Measurements from ENCODE around the gene TUG1. TPM values are rescaled to one million over a fixed set of nuclear protein-coding genes. Genes with fewer than 3 reads are reported as not detected.

Gene TUG1
- total RNA-seq = 10 to 100 TPM; 36.4 to 62.1 TPM

GRCh38 chr22:30968924-30969531 is at the start of gene TUG1:
TSS of gene TUG1 (plus strand) at chr22:30969265.
- ATAC-seq = peak; percentile 94 to 95
- Mint-ChIP-seq H3K36me3 (peaks cover 69 to 92% of the 10 kb centered on the region in 2 donors), H3K27ac (peak within 1 kb of the TSS; percentile 86 to 94), H3K9me3 (peaks cover 29 to 37% of the 10 kb centered on the region in 2 donors)
- peak; percentile 93 to 96 for DNase-seq (ENCODE audit: low spot score in 2 of 2)

- Mint-ChIP-seq H3K27ac (no peak overlapping the region), H3K36me3 (peaks cover 5 to 7% of the 10 kb centered on the region in 2 donors), H3K9me3 (no peaks in the 10 kb centered on the region)
- ATAC-seq = no peak
- no peak for DNase-seq (ENCODE audit: low spot score in 2 of 2)
These were observed 49.1 kb upstream of the TUG1 start for GRCh38 chr22:30919973-30920372.

- DNase-seq (ENCODE audit: low spot score in 2 of 2) = peak; percentile 75 to 88
- ATAC-seq = peak; percentile 81 to 83
- H3K27ac Mint-ChIP-seq = no peak overlapping the region
- peaks cover 5 to 7% of the 10 kb centered on the region in 2 donors for H3K36me3 Mint-ChIP-seq
- no peaks in the 10 kb centered on the region for H3K9me3 Mint-ChIP-seq
These were observed 48.7 kb upstream of the TUG1 start for GRCh38 chr22:30920407-30920806.

- peaks cover 5 to 7% of the 10 kb centered on the region in 2 donors for H3K36me3 Mint-ChIP-seq
- no peaks in the 10 kb centered on the region for H3K9me3 Mint-ChIP-seq
- ATAC-seq (peak in 1 of 2 donors; percentile 36), DNase-seq (ENCODE audit: low spot score in 2 of 2) (no peak)
- peak overlapping the region in 1 of 2 donors; percentile 76 for H3K27ac Mint-ChIP-seq
These were observed 48.0 kb upstream of the TUG1 start for GRCh38 chr22:30921108-30921507.

GRCh38 chr22:30922151-30922611 is 46.9 kb upstream of the TUG1 start:
- Mint-ChIP-seq H3K27ac (peak overlapping the region; percentile 44 to 76), H3K9me3 (no peaks in the 10 kb centered on the region), H3K36me3 (peaks cover 7 to 9% of the 10 kb centered on the region in 2 donors)
- peak; percentile 68 to 79 for DNase-seq (ENCODE audit: low spot score in 2 of 2)
- peak; percentile 62 to 68 for ATAC-seq

GRCh38 chr22:30923168-30923900 is 45.7 kb upstream of the TUG1 start:
- no peaks in the 10 kb centered on the region for H3K9me3 Mint-ChIP-seq
- peak overlapping the region in 1 of 2 donors; percentile 54 for H3K27ac Mint-ChIP-seq

GRCh38 chr22:30925667-30926066 is 43.4 kb upstream of the TUG1 start:
- peaks cover 7 to 13% of the 10 kb centered on the region in 2 donors for H3K36me3 Mint-ChIP-seq
- DNase-seq (ENCODE audit: low spot score in 2 of 2) (no peak), ATAC-seq (no peak)

More at GRCh38 chr22:30923168-30923900, 45.7 kb upstream of the TUG1 start:
- DNase-seq (ENCODE audit: low spot score in 2 of 2) (no peak), ATAC-seq (no peak)
- H3K36me3 Mint-ChIP-seq = peaks cover 7 to 13% of the 10 kb centered on the region in 2 donors

GRCh38 chr22:30926706-30927105 is 42.4 kb upstream of the TUG1 start:
- Mint-ChIP-seq H3K36me3 (peaks cover 7 to 15% of the 10 kb centered on the region in 2 donors), H3K9me3 (no peaks in the 10 kb centered on the region), H3K27ac (peak overlapping the region; percentile 32 to 41)
- DNase-seq (ENCODE audit: low spot score in 2 of 2) (no peak), ATAC-seq (no peak)

More at GRCh38 chr22:30925667-30926066, 43.4 kb upstream of the TUG1 start:
- Mint-ChIP-seq H3K9me3 (no peaks in the 10 kb centered on the region), H3K27ac (no peak overlapping the region)

- no peaks in the 10 kb centered on the region for H3K9me3 Mint-ChIP-seq
- peaks cover 6 to 14% of the 10 kb centered on the region in 2 donors for H3K36me3 Mint-ChIP-seq
- ATAC-seq (no peak), DNase-seq (ENCODE audit: low spot score in 2 of 2) (no peak)
- no peak overlapping the region for H3K27ac Mint-ChIP-seq
These were observed 41.3 kb upstream of the TUG1 start for GRCh38 chr22:30927806-30928205.

- DNase-seq (ENCODE audit: low spot score in 2 of 2) (no peak), ATAC-seq (no peak)
- Mint-ChIP-seq H3K36me3 (peaks cover 6 to 14% of the 10 kb centered on the region in 2 donors), H3K27ac (no peak overlapping the region), H3K9me3 (no peaks in the 10 kb centered on the region)
These were observed 40.7 kb upstream of the TUG1 start for GRCh38 chr22:30928401-30928800.

- DNase-seq (ENCODE audit: low spot score in 2 of 2) = no peak
- peaks cover 14% of the 10 kb centered on the region in 2 donors for H3K36me3 Mint-ChIP-seq
- H3K9me3 Mint-ChIP-seq = no peaks in the 10 kb centered on the region
- peak overlapping the region; percentile 4 to 61 for H3K27ac Mint-ChIP-seq
- no peak for ATAC-seq
These were observed 38.8 kb upstream of the TUG1 start for GRCh38 chr22:30930228-30930627.

GRCh38 chr22:30931541-30932300 is 37.3 kb upstream of the TUG1 start:
- peaks cover 14% of the 10 kb centered on the region in 2 donors for H3K36me3 Mint-ChIP-seq
- no peak for DNase-seq (ENCODE audit: low spot score in 2 of 2)
- no peak for ATAC-seq
- H3K9me3 Mint-ChIP-seq = no peaks in the 10 kb centered on the region
- H3K27ac Mint-ChIP-seq = peak overlapping the region; percentile 61

GRCh38 chr22:30932661-30933060 is 36.4 kb upstream of the TUG1 start:
- Mint-ChIP-seq H3K36me3 (peaks cover 6 to 14% of the 10 kb centered on the region in 2 donors), H3K9me3 (no peaks in the 10 kb centered on the region), H3K27ac (no peak overlapping the region)
- DNase-seq (ENCODE audit: low spot score in 2 of 2) (no peak), ATAC-seq (no peak)

- peaks cover 6 to 14% of the 10 kb centered on the region in 2 donors for H3K36me3 Mint-ChIP-seq
- ATAC-seq (no peak), DNase-seq (ENCODE audit: low spot score in 2 of 2) (no peak)
- no peaks in the 10 kb centered on the region for H3K9me3 Mint-ChIP-seq
- peak overlapping the region in 1 of 2 donors; percentile 47 for H3K27ac Mint-ChIP-seq
These were observed 35.6 kb upstream of the TUG1 start for GRCh38 chr22:30933457-30933856.

GRCh38 chr22:30934053-30934452 is 35.0 kb upstream of the TUG1 start:
- Mint-ChIP-seq H3K27ac (peak overlapping the region in 1 of 2 donors; percentile 47), H3K36me3 (peaks cover 6 to 19% of the 10 kb centered on the region in 2 donors), H3K9me3 (no peaks in the 10 kb centered on the region)
- ATAC-seq (no peak), DNase-seq (ENCODE audit: low spot score in 2 of 2) (no peak)

- peak; percentile 71 to 74 for ATAC-seq
- Mint-ChIP-seq H3K36me3 (peaks cover 18 to 42% of the 10 kb centered on the region in 2 donors), H3K9me3 (no peaks in the 10 kb centered on the region), H3K27ac (peak overlapping the region; percentile 74 to 94)
- peak in 1 of 2 donors; percentile 28 for DNase-seq (ENCODE audit: low spot score in 2 of 2)
These were observed 28.2 kb upstream of the TUG1 start for GRCh38 chr22:30940685-30941362.
